LoVo (cell line): ENCODE results near the gene SGCG.
"Not testable (repeated sequence)": the region's sequence is repeated elsewhere in the genome, so short reads cannot be mapped to it uniquely, and the experiment has no call there.

Experiments
- DNase-seq: peaks from one replicate; pipeline ENCODE4 v3.0.0-alpha.2; 2016; ENCODE audit warnings: low spot score

The SGCG gene

GRCh38 chr13:23180711-23181110 is at the start of gene SGCG:
Gene SGCG (plus strand): TSS chr13:23180979. CDS start chr13:23203695, 22,716 bp downstream.
- no peak for DNase-seq

GRCh38 chr13:23134542-23134941 is 46.2 kb upstream of the SGCG start:
- DNase-seq = no peak

- DNase-seq = peak; percentile 13
Measured at GRCh38 chr13:23140492-23140891, 40.3 kb upstream of the SGCG start.

GRCh38 chr13:23141964-23142363 is 38.8 kb upstream of the SGCG start:
- no peak for DNase-seq

- not testable (repeated sequence) for DNase-seq
Measured at GRCh38 chr13:23142607-23143006, 38.2 kb upstream of the SGCG start.

GRCh38 chr13:23144431-23144830 is 36.3 kb upstream of the SGCG start:
- DNase-seq = no peak

GRCh38 chr13:23146006-23146405 is 34.8 kb upstream of the SGCG start:
- DNase-seq = no peak

GRCh38 chr13:23146811-23147625 is 33.8 kb upstream of the SGCG start:
- no peak for DNase-seq

GRCh38 chr13:23147827-23148226 is 33.0 kb upstream of the SGCG start:
- DNase-seq = no peak

GRCh38 chr13:23157781-23158180 is 23.0 kb upstream of the SGCG start:
- DNase-seq = no peak

- no peak for DNase-seq
Measured at GRCh38 chr13:23159205-23159759, 21.5 kb upstream of the SGCG start.

GRCh38 chr13:23159760-23160637 is 20.8 kb upstream of the SGCG start:
- DNase-seq = no peak

- DNase-seq = no peak
Measured at GRCh38 chr13:23160638-23161480, 19.9 kb upstream of the SGCG start.

- DNase-seq = no peak
Measured at GRCh38 chr13:23161481-23161825, 19.3 kb upstream of the SGCG start.

GRCh38 chr13:23175920-23176319 is 4.9 kb upstream of the SGCG start:
- DNase-seq = no peak

- no peak for DNase-seq
Measured at GRCh38 chr13:23182142-23182541, 1.4 kb downstream of the SGCG start.

- no peak for DNase-seq
Measured at GRCh38 chr13:23183292-23183691, 2.5 kb downstream of the SGCG start.

- DNase-seq = no peak
Measured at GRCh38 chr13:23185542-23185941, 4.8 kb downstream of the SGCG start.

- DNase-seq = no peak
Measured at GRCh38 chr13:23201870-23202269, 21.1 kb downstream of the SGCG start.

- DNase-seq = no peak
Measured at GRCh38 chr13:23202383-23202782, 21.6 kb downstream of the SGCG start.

- no peak for DNase-seq
Measured at GRCh38 chr13:23203516-23203915, 22.7 kb downstream of the SGCG start.

- no peak for DNase-seq
Measured at GRCh38 chr13:23205807-23206206, 25.0 kb downstream of the SGCG start.
